Activated naive CD4-positive, alpha-beta T cell treated with anti-CD3 and anti-CD28 coated beads, Interleukin-2, amount 50 U/mL, for 72 hours (primary cell): Measurements from ENCODE around the gene LRBA. TPM values are rescaled to one million over a fixed set of nuclear protein-coding genes. Genes with fewer than 3 reads are reported as not detected.

Experiments
- ATAC-seq, 2 donors: fragments of 150-1000 bp; cut with Tn5 transposase; 2 replicates each; pipeline ENCODE4 v1.10.0; 2021; ENCODE audit warnings: mild to moderate bottlenecking in 2 of 2, moderate library complexity in 2 of 2
- DNase-seq, 2 donors: peaks; one replicate each; pipeline ENCODE4 v3.0.0; 2021 to 2022; ENCODE audit warnings: low spot score in 2 of 2
- H3K27ac Mint-ChIP-seq, 2 donors: one replicate each; pipeline ENCODE4 v1.8.0; 2022; ENCODE audit warnings: mild to moderate bottlenecking in 2 of 2, mixed read lengths in 2 of 2
- H3K36me3 Mint-ChIP-seq, 2 donors: one replicate each; pipeline ENCODE4 v1.8.0; 2022; ENCODE audit warnings: mixed read lengths in 2 of 2
- H3K9me3 Mint-ChIP-seq, 2 donors: one replicate each; pipeline ENCODE4 v1.8.0; 2022; ENCODE audit warnings: mixed read lengths in 2 of 2
- total RNA-seq, 2 donors: library from RNA; stranded (reverse); gene quantifications; one replicate each; pipeline ENCODE4 v1.2.3, GENCODE V29; 2022

Gene LRBA
- total RNA-seq, 2 donors from 2014 or later: 72.0 to 77.9 TPM

DNA sequence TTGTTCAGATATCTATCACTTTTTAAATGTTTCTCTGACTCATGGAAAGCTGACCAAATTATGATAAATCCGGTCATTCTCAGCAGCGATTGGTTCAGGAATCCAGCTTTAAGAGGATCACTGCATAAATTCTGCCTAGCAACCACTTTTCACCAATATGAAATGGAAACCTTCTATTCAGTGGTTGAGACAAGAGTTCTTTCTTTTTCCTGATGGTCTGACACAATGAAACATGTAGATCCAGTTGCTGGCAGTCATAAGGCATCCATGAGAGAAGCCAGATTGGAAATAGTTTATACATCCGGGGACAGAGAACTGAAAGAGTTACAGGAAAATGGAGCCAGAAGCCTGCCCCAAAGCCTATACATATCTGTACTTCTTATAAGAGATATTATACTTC lies 406.0 kb downstream of the LRBA start:
- Mint-ChIP-seq H3K9me3 (no peaks in the 10 kb centered on the region), H3K36me3 (no peaks in the 10 kb centered on the region), H3K27ac (no peak overlapping the region)
- DNase-seq (no peak), ATAC-seq (no peak)

DNA sequence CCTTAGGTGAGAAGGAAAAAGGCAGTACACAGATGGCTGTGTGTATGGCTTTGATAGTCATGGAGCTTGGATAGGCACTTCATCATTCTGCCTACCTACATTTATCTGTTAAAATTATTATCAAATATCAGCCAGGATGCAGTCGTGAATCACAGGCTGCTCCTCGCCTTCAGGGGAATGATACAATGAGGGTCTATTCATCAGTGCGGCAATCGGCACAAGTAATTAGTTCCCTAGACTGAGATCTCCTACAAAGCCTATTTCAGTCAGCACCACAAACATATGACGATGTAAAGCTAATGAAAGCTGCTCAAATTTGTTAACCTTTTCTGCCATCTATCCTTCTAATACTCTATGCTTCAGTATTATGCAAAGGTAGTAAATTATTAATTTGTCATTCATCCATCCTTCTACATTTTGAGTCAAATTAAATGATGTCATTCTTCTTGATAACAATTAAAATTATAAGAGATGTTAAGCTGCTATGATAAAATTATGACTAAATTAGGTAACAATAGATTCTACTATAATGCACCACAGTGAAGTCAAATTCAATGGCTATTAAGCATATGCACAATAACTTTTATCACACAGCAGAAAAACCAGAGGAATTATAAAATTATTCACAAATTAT lies 414.2 kb downstream of the LRBA start:
- H3K27ac Mint-ChIP-seq: no peak overlapping the region
- no peaks in the 10 kb centered on the region for H3K9me3 Mint-ChIP-seq
- ATAC-seq (no peak), DNase-seq (no peak)
- H3K36me3 Mint-ChIP-seq: no peaks in the 10 kb centered on the region

DNA sequence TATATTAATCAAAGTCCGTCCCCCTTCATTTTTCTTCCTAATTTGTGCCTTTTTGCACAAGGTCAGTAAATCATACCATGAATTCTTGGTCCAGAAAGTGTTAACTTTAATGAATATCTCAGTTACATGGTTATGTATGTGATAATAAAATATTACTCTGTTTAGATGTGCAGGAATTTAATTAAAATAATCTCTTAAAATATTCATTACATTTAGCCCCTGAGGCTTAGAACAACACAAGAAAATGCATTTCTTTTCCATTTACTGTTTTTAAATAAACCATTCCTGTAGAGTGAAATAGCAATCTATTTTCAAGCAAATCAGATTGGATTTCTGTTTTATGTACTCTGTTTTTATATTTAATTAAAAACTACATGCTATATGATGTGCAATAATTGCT lies 415.5 kb downstream of the LRBA start:
- no peak overlapping the region for H3K27ac Mint-ChIP-seq
- no peaks in the 10 kb centered on the region for H3K9me3 Mint-ChIP-seq
- no peaks in the 10 kb centered on the region for H3K36me3 Mint-ChIP-seq
- DNase-seq: no peak
- ATAC-seq: no peak

DNA sequence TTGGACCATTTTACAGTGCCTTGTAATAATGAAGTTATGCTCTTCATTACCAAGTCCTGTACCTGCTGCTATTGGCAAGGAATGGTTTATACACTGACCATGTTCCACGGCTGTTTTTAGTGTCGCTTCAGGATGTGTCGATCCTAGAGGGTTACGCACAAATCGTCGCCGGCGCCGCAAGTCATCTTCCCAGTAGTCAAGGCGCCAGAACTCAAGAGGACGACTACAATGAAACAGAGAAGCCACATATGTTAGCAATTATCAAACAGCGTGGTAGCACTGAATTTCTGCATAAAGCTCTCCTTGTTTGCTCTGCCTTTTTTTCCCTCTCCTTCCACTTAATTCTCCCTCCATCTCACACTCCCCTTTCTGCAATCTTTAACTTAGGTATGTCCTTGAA lies 416.2 kb downstream of the LRBA start:
- no peak overlapping the region for H3K27ac Mint-ChIP-seq
- no peak for ATAC-seq
- DNase-seq: no peak
- no peaks in the 10 kb centered on the region for H3K9me3 Mint-ChIP-seq
- no peaks in the 10 kb centered on the region for H3K36me3 Mint-ChIP-seq

DNA sequence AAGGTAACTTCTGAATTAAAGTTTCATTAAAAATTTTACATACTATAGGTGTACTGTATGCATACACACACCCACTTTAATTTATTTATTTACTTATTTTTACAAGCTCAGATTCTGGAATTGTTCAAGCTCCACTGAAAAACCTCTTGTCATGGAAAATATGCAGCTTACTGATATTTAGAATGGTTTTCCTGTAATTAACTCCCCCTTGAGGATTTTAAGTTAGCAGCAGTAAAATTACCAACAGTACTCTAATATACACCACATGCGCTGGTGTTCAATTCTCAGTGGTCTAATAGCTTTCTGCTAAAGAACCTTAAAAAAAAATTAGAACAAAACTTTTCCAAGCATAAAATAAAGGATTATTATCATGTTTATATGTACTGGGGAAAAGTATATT lies 421.1 kb downstream of the LRBA start:
- Mint-ChIP-seq H3K36me3 (no peaks in the 10 kb centered on the region), H3K27ac (no peak overlapping the region), H3K9me3 (no peaks in the 10 kb centered on the region)
- no peak for DNase-seq
- no peak for ATAC-seq

DNA sequence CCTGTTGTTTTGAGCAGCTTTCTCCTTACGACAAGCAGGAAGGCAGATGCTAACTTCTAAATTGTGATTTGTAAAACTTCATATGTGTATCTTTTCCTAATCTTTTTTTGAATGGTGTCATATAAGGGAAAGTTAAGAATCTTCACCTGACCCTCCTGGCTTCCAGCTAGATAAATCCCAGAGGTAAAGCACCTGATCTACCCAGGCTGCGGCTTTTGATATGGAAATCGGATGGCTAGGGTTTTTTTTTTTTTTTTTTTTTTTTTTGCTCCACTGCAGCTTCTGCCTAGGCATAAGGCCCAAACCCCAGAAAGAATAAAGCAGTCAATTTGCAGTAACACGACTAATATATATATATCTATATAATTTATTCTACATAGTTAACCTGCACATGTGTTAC lies 423.2 kb downstream of the LRBA start:
- Mint-ChIP-seq H3K27ac (no peak overlapping the region), H3K36me3 (no peaks in the 10 kb centered on the region), H3K9me3 (no peaks in the 10 kb centered on the region)
- DNase-seq: no peak
- no peak for ATAC-seq

DNA sequence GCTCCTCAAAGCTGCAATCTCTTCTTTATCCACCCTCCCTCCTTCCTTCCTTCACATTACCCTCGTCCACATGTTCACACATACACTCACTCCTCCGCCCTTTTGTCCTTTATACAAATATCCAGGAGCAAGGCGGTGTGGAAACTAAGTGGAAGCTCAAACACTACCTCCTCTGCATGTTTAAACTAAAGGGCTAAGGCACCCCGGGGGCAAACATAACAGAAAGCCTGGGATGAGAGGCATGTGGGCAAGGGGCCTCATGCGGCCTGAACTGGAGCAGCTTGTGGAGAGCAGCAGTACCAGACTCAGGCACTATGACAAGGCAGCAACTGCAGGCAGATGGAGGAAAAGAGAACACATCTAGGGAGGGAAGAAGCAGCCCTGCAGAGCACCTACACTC lies 423.7 kb downstream of the LRBA start:
- ATAC-seq (no peak), DNase-seq (no peak)
- Mint-ChIP-seq H3K36me3 (peaks cover 0 to 2% of the 10 kb centered on the region in 2 donors), H3K27ac (no peak overlapping the region), H3K9me3 (no peaks in the 10 kb centered on the region)

DNA sequence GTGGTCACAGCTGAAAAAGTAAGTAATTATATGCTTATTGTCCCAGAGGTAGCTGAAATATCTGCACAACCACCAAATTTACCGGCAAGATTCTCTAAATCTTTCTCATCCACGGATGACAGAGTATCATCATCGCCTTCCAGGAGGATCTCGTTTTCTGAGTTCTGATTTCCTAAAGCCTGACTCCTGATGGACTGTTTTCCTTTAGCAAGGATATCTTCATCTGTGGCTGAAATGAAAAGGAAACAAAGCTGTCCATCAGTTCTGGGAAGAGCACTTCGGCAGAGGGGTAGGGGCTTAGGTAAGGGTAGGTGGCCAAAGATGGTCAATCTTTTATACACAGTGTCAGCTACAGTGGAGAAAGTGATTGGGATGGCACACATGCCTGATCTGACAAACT lies 424.5 kb downstream of the LRBA start:
- Mint-ChIP-seq H3K27ac (no peak overlapping the region), H3K9me3 (no peaks in the 10 kb centered on the region), H3K36me3 (peaks cover 0 to 9% of the 10 kb centered on the region in 2 donors)
- no peak for DNase-seq
- ATAC-seq: no peak

DNA sequence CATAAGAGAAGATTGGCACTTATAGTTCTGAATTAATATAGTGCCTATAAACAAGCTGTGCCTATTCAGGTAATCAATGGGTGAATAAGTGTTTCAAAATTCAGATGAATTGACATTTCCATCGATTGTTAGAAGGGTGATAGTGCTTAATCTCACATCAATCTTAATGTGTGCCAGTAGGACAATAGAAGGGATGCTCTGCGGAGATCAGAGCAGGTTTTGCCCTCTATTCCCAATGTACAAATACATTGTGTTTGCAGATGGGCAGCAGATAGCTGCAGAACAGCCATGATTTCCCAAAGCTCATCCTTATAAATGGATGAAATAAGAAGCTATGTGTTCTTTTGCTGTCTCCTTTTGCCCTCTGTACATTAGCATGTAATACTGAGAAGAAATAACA lies 425.9 kb downstream of the LRBA start:
- DNase-seq (no peak), ATAC-seq (no peak)
- Mint-ChIP-seq H3K27ac (no peak overlapping the region), H3K9me3 (no peaks in the 10 kb centered on the region), H3K36me3 (peaks cover under 1 to 14% of the 10 kb centered on the region in 2 donors)

DNA sequence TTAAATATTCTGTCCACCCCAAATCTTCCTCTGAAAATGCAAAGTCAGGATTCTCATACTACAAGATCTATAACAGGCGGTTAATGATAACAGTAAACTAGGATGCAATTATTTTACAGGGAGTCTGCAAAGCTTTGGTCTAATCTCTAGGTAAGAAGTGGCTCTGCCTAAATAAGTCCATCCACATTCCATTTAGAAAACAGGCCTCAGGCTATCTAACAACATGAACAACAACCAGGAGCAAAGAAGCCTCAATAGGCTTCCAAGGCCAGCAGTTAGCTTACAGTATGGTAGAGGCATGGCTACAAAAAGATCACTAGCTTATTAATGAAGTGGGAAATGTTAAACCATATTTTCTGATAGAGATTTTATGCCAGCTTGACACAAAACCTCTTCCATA lies 426.8 kb downstream of the LRBA start:
- DNase-seq (no peak), ATAC-seq (no peak)
- Mint-ChIP-seq H3K9me3 (no peaks in the 10 kb centered on the region), H3K36me3 (peaks cover 9 to 21% of the 10 kb centered on the region in 2 donors), H3K27ac (no peak overlapping the region)

DNA sequence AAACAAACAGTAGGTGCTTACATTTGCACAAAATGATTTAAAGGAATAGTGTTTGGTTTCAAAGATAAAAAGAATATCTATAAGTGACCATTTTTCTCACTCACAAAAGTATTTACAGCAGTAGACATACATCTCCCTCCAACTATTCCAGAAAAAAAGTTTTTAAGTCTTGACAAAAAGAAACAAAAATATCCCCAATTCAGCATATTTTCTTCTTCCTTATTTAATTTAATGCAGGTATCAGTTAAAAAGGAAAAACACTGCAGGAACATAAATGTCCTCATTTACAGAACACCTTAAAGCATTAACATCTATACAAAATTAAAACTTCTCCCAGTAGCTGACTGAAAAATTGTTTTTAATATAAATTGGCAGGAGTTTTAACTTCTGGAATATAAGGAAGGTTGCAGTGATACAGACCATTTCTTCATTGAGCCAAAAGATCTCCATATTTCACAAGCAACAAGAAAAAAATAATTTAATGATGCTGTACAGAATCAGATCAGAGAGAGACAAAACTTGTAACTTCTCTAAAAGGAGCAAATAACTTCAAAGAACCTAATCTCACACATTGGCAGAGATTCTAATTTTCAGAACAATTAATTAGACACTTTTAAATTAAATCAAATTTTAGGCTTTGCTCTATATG lies 428.8 kb downstream of the LRBA start:
- ATAC-seq: no peak
- no peak for DNase-seq
- no peak overlapping the region for H3K27ac Mint-ChIP-seq
- H3K9me3 Mint-ChIP-seq: no peaks in the 10 kb centered on the region
- peaks cover 22 to 42% of the 10 kb centered on the region in 2 donors for H3K36me3 Mint-ChIP-seq

DNA sequence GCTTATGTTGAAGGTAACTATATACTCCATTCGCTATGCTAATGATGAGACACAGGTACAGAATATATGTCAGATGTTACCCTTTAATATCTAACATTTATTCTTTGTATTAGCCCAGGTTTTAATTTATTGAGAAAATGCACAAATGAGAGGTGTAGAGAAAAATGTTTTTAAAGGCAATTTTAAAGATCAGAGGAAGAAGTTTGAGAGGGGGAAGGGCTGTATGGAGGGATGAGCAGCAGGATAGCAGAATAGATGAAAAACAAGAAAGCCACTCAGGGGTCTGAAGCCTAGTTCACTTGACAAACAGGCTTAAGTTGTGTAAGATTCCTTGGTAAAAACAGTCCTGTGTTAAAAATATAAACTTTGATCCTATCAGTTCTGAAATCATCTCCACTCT lies 429.5 kb downstream of the LRBA start:
- no peaks in the 10 kb centered on the region for H3K9me3 Mint-ChIP-seq
- H3K27ac Mint-ChIP-seq: peak overlapping the region in 1 of 2 donors; percentile 12
- DNase-seq (no peak), ATAC-seq (no peak)
- peaks cover 22 to 43% of the 10 kb centered on the region in 2 donors for H3K36me3 Mint-ChIP-seq

DNA sequence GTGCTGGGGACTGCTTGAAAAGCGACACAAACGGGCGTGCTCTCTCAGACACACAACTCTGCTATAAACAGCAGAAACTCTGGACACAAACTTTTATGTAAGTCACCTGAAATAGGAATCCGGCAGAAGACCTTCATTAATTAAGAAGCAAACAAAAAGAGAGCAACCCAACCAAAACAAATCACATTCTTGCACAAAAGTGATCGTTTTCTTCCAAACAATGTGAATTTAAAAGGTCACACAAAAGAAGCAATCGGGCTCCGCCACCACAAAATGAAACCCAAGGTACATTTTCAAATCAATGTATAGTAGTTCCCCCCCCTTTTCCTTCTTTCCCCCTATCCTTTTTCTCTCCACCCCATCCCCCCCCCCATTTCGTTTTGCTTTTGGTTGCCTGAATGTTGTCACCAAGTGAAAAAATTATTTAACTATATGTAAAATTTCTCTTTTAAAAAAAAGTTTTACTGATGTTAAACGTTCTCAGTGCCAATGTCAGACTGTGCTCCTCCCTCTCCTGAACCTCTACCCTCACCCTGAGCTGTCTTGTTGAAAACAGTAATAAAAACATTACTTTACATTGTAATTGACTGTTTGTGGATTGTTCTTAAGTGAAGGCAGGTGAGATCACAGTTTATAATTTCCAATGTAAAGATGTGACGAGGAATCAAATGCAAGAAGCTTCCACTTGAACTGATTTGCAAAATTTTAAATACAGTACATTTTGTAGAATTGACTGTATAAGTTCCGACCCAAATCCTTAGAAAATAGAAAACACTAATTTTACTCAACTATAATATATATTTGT lies 430.8 kb downstream of the LRBA start:
- Mint-ChIP-seq H3K9me3 (no peaks in the 10 kb centered on the region), H3K36me3 (peaks cover 23 to 54% of the 10 kb centered on the region in 2 donors), H3K27ac (no peak overlapping the region)
- no peak for DNase-seq
- ATAC-seq: no peak

DNA sequence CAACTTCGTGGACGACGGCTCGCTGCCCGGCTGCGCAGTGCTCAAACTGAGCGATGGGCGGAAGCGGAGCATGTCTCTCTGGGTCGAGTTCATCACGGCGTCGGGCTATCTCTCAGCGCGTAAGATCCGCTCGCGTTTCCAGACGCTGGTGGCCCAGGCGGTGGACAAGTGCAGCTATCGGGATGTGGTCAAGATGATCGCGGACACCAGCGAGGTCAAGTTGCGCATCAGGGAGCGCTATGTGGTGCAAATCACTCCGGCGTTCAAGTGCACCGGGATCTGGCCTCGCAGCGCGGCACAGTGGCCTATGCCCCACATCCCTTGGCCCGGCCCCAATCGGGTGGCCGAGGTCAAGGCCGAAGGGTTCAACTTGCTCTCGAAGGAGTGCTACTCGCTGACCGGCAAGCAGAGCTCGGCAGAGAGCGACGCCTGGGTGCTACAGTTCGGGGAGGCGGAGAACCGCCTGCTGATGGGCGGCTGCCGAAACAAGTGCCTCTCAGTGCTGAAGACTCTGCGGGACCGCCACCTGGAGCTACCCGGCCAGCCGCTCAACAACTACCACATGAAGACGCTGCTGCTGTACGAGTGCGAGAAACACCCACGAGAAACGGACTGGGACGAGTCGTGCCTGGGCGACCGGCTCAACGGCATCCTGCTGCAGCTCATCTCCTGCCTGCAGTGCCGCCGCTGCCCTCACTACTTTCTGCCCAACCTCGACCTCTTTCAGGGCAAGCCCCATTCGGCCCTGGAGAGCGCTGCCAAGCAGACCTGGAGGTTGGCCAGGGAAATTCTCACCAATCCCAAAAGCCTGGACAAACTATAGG lies 431.6 kb downstream of the LRBA start:
- H3K27ac Mint-ChIP-seq: no peak overlapping the region
- no peak for DNase-seq
- no peak for ATAC-seq
- peaks cover 28 to 58% of the 10 kb centered on the region in 2 donors for H3K36me3 Mint-ChIP-seq
- no peaks in the 10 kb centered on the region for H3K9me3 Mint-ChIP-seq

DNA sequence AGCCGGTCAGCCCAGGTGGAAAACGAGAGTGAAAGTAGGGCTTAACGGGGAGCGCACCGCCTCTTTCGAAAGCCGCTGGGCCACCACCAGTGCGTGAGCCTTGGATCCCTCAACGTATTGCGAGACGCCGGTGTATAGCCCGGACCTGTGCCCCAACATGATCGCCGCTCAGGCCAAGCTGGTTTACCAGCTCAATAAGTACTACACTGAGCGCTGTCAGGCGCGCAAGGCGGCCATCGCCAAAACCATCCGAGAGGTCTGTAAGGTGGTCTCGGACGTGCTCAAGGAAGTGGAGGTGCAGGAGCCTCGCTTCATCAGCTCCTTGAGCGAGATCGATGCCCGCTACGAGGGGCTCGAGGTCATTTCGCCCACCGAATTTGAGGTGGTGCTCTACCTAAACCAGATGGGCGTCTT lies 432.2 kb downstream of the LRBA start:
- no peak overlapping the region for H3K27ac Mint-ChIP-seq
- DNase-seq (no peak), ATAC-seq (no peak)
- H3K9me3 Mint-ChIP-seq: no peaks in the 10 kb centered on the region
- H3K36me3 Mint-ChIP-seq: peaks cover 28 to 58% of the 10 kb centered on the region in 2 donors

DNA sequence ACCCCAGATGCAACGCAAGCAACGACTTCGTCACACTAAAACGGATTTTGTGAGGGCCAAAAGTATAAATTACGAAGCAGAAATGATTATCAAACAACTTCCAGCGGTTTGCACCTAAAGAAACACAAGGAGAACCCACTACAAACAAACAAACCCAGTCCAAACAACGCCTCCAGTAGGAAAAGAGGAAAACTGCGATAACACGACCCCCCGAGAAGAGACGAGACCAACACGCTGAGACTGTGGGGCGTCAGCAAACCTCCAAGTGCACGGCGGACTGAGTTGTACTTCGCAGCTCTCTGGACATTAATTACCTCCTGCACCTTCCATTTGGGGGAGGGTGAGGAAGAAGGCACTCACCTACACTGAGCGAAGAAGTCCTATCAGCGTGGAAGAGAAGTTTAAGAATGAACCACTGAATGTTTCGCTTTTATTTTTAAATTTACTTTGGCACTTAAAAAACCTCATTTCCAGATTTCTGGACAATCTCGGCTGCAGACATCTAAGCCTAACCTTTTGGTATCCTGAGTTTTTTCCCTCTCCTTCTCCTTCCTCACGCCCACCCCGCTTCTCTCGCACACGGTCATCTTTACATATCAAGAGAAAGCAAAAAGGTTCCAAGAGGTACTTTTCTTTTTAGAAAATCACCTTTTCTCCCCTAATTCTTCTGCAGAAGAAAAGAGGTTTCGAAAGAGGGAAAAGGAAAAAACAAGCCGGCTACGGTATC lies 432.8 kb downstream of the LRBA start, which contains the start of gene MAB21L2:
Gene MAB21L2 (plus strand): TSS at position 6 of the 727 bp plus-strand sequence. CDS start 879 bp downstream, outside the sequence.
- no peak for ATAC-seq
- H3K9me3 Mint-ChIP-seq: no peaks in the 10 kb centered on the region
- no peak for DNase-seq
- H3K36me3 Mint-ChIP-seq: peaks cover 28 to 58% of the 10 kb centered on the region in 2 donors
- no peak within 1 kb of the TSS for H3K27ac Mint-ChIP-seq
